Measurements from ENCODE around the gene LMO4.

DNA sequence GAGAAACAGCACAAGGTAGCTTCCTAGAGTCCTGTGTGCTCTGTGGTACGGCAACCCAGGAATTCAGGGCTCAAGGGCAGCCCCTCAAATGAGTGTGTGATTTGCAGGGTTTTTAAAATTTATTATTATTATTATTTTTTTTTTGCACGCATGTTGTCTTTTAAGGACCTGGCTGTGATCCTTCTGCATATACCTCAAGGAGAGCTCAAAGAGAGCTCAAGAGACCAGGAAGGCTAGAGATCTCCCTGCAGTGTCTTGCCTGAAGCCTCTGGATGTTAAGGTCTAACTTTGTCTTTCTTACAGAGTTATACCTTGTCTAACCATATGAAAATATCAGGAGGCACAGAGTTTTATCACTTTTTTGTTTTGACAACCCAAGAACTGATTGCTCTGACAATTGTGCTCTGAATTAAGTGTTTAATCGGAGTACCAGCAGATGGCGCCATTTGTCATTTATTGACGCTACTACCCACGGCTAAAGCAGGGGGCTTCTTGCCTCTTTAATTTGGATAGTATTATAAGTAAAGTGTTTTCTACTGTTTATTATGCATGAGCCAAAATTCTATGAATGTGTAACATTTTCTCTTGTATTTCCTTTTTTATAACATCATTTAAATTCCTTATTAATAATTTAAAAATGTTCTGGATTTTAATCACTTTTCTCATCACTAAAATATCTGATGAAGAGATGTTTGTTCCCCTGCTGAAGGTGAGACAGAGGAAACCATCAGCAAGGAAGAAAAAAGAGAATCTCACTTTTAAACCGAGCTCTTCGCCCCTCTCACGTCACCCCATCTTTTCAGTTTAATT, 35.8 kb upstream of the LMO4 start:
- TF ChIP-seq, protein P1, sequence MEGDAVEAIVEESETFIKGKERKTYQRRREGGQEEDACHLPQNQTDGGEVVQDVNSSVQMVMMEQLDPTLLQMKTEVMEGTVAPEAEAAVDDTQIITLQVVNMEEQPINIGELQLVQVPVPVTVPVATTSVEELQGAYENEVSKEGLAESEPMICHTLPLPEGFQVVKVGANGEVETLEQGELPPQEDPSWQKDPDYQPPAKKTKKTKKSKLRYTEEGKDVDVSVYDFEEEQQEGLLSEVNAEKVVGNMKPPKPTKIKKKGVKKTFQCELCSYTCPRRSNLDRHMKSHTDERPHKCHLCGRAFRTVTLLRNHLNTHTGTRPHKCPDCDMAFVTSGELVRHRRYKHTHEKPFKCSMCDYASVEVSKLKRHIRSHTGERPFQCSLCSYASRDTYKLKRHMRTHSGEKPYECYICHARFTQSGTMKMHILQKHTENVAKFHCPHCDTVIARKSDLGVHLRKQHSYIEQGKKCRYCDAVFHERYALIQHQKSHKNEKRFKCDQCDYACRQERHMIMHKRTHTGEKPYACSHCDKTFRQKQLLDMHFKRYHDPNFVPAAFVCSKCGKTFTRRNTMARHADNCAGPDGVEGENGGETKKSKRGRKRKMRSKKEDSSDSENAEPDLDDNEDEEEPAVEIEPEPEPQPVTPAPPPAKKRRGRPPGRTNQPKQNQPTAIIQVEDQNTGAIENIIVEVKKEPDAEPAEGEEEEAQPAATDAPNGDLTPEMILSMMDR (IDR thresholded peaks at IDR 0.05; ENCODE audit: low read depth, low read length, poor library complexity, severe bottlenecking): peak; percentile 72
- no peak for TF ChIP-seq EZH2phosphoT487 (IDR thresholded peaks at IDR 0.05; ENCODE audit: borderline replicate concordance, low read length)

Data from DOHH2 (cell line).